HG03521 (cell line): ENCODE measurements around the gene P2RX3.
"Not testable (repeated sequence)": the region's sequence is repeated elsewhere in the genome, so short reads cannot be mapped to it uniquely, and the experiment has no call there.

Experiments
- ATAC-seq: cut with Tn5 transposase; IDR thresholded peaks from one replicate; pipeline ENCODE4 v1.9.1; 2021; ENCODE audit warnings: mild to moderate bottlenecking, moderate library complexity; ENCODE audit not compliant: unreplicated experiment

Gene P2RX3

GRCh38 chr11:57394203-57394965, 56.2 kb downstream of the P2RX3 start:
- ATAC-seq = no peak

- ATAC-seq = no peak
These were observed 57.9 kb downstream of the P2RX3 start for GRCh38 chr11:57395905-57396623.

GRCh38 chr11:57396744-57397143, 58.6 kb downstream of the P2RX3 start:
- no peak for ATAC-seq

- ATAC-seq = no peak
These were observed 59.3 kb downstream of the P2RX3 start for GRCh38 chr11:57397394-57397990.

GRCh38 chr11:57399221-57399620, 61.1 kb downstream of the P2RX3 start:
- ATAC-seq = no peak

- no peak for ATAC-seq
These were observed 61.9 kb downstream of the P2RX3 start for GRCh38 chr11:57399972-57400578.

GRCh38 chr11:57402188-57403002, 64.2 kb downstream of the P2RX3 start:
- no peak for ATAC-seq

- ATAC-seq = not testable (repeated sequence)
These were observed 65.0 kb downstream of the P2RX3 start for GRCh38 chr11:57403003-57403801.

GRCh38 chr11:57403802-57404147, 65.6 kb downstream of the P2RX3 start:
- ATAC-seq = no peak

- no peak for ATAC-seq
These were observed 67.2 kb downstream of the P2RX3 start for GRCh38 chr11:57405271-57405860.

- peak; percentile 64 for ATAC-seq
These were observed 68.3 kb downstream of the P2RX3 start for GRCh38 chr11:57406337-57406904.

- ATAC-seq = no peak
These were observed 69.1 kb downstream of the P2RX3 start for GRCh38 chr11:57407010-57407920.

- ATAC-seq = no peak
These were observed 69.9 kb downstream of the P2RX3 start for GRCh38 chr11:57407941-57408475.

- no peak for ATAC-seq
These were observed 70.6 kb downstream of the P2RX3 start for GRCh38 chr11:57408771-57409170.

- ATAC-seq = no peak
These were observed 71.4 kb downstream of the P2RX3 start for GRCh38 chr11:57409321-57410100.

- no peak for ATAC-seq
These were observed 72.1 kb downstream of the P2RX3 start for GRCh38 chr11:57410287-57410686.

GRCh38 chr11:57413681-57414080, 75.5 kb downstream of the P2RX3 start:
- no peak for ATAC-seq
